GM12873 (cell line): ENCODE results near the gene RASGRP3.

Experiments
- TF ChIP-seq, protein P1 (sequence below): IDR thresholded peaks from 2 replicates; pipeline ENCODE4 v1.5.1; 2012; ENCODE audit warnings: low read depth, mild to moderate bottlenecking, moderate library complexity, low read length, control low read depth; ENCODE audit not compliant: insufficient read depth; ENCODE audit errors: missing control alignments

RASGRP3 gene

DNA sequence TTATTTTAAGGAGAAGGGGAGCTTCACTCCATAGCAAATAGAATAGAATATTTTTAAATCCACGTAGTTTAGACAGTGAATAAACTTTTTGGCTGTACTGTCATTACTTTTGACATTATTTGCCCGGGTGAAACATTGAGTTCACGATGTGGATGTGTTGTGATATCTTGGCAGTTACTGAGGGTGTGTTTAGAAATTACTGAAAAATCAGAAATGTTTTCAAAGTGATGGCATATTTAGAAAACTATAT lies 123.4 kb downstream of the RASGRP3 start:
- TF ChIP-seq, protein P1, sequence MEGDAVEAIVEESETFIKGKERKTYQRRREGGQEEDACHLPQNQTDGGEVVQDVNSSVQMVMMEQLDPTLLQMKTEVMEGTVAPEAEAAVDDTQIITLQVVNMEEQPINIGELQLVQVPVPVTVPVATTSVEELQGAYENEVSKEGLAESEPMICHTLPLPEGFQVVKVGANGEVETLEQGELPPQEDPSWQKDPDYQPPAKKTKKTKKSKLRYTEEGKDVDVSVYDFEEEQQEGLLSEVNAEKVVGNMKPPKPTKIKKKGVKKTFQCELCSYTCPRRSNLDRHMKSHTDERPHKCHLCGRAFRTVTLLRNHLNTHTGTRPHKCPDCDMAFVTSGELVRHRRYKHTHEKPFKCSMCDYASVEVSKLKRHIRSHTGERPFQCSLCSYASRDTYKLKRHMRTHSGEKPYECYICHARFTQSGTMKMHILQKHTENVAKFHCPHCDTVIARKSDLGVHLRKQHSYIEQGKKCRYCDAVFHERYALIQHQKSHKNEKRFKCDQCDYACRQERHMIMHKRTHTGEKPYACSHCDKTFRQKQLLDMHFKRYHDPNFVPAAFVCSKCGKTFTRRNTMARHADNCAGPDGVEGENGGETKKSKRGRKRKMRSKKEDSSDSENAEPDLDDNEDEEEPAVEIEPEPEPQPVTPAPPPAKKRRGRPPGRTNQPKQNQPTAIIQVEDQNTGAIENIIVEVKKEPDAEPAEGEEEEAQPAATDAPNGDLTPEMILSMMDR = no peak

DNA sequence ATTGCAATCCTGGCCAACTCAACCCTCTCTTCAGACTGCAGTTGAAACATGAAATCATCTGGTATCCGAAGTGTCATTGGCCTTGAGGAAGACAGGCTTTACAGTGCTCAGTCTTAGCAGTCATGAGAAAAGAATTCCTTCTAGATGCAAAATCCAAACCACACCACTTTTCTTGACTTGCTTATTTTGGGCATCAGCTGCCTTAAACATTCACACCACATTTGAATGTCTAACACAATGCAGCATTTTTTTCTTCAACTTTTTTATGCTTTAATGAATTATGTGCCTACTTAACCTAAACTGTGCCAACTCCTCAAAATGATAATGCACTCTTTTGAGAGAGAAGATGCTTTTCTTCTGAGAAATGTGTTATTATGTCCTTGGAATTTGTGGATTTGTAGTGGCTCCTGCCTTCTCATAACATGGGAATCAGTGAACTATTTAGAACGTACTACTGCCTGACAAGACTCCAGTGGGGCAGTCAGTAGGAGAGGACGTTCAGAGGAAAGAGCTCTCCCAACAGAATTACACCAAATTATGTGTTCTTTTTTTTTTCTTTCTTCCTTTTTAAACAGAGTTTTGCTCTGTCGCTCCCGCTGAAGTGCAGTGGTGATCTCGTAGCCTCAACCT lies 125.9 kb downstream of the RASGRP3 start:
- TF ChIP-seq, protein P1 = no peak

DNA sequence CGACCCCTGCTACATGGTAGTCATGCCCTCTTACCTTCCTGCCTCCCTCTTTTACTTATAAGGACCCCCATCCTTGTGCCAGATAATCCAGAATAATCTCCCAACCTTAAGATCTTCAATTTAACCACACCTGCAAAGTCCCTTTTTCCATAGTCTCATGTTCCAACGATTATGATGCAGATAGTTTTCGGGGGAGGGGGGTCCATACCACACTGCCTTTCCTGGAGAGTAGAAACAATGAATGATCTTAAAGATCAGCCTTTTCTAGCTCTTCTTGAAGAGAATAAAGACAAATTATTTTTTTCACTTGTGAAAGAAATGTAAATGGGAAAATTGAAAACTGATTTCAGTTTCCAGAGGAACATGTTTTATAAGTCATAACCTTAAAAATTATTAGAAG lies 127.0 kb downstream of the RASGRP3 start:
- TF ChIP-seq, protein P1 = no peak

DNA sequence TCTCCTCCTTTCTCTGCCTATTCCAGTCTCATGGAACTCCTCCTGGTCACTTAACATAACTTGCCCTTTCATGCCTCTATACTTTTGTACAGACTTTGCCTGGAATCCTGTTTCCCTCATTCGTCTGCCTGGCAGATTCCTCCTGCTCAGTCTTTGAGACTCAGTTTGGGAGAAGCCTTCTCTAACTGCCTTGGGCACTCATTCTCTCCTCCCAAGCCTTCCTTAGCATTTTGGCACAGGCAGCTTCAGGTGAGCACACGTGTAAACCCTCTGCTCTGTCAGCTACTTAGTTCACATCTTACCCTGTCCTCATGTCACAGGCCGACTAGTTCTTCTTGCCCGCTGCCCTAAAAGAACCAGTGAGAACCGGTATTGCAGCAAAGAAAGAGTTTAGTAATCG lies 128.6 kb downstream of the RASGRP3 start:
- TF ChIP-seq, protein P1 = no peak

DNA sequence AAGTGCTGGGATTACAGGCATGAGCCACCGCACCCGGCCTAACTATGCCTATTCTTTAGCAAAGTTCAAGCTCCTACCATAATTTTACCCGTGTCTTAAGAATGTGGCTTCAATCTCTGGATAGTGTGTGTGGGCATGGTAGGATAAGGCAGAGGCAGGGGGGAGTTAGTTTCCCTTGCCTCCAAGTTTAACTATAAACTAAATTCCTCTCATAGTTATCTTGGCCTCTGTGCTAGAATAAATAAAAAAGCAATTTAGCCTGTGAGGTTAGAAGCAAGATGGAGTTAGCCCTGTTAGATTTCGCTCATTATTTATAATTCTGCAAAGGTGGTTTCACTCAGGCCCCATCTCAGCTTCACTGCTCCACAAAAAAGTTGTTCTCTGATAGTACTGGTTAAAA lies 129.7 kb downstream of the RASGRP3 start:
- TF ChIP-seq, protein P1 = no peak

DNA sequence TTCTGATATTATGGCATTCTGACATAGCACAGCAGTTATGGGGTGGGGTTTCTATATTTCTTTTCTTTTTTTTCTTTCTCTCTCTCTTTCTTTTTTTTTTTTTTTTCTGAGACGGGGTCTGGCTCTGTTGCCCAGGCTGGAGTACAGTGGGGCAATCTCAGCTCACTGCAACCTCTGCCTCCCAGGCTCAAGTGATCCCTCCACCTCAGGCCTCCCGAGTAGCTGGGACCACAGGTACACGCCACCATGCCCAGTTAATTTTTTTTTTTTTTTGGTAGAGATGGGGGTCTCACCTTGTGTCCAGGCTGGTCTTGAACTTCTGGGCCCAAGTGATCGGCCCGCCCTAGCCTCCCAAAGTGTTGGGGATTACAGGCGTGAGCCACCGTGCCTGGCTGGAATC lies 130.2 kb downstream of the RASGRP3 start:
- TF ChIP-seq, protein P1 = no peak

DNA sequence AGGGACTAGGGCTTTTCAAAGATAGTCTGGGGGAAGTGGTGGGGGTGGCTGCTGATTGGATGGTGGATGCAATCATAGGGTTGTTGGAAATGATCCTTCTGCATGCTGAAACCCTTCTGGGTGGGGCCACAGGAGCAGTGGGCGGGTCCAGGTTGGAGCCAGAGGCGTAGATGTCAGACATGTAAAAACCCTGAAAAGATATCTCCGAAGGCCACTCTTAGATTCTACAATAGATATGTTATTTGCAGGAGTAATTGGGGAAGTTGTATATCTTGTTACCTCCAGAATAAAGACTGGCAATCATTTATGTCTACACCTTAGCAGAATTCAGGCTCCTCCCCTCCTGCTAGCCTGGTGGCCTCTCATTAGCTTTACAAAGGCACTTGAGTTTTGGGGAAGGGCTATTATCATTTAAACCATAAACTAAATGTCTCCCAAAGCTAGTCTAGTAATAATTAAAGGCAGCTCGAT lies 130.8 kb downstream of the RASGRP3 start:
- TF ChIP-seq, protein P1 = no peak
